Muscle of leg (tissue), 11 donors: Measurements from ENCODE around the gene CXXC1. TPM values are rescaled to one million over a fixed set of nuclear protein-coding genes. Genes with fewer than 3 reads are reported as not detected.
"Not testable (repeated sequence)": the region's sequence is repeated elsewhere in the genome, so short reads cannot be mapped to it uniquely, and the experiment has no call there.

Source experiments
- DNase-seq: peaks from one replicate; pipeline ENCODE4 v3.0.0; 2013
- H3K27ac ChIP-seq: one replicate; pipeline ENCODE4 v1.5.1; 2013; ENCODE audit warnings: mild to moderate bottlenecking, low read length, control low read depth
- H3K27me3 ChIP-seq: one replicate; pipeline ENCODE4 v1.6.1; 2013; ENCODE audit warnings: low read length; ENCODE audit not compliant: control insufficient read depth, insufficient read depth
- H3K36me3 ChIP-seq: one replicate; pipeline ENCODE4 v1.6.1; 2013; ENCODE audit warnings: low read length; ENCODE audit not compliant: control insufficient read depth, insufficient read depth
- H3K4me1 ChIP-seq: one replicate; pipeline ENCODE4 v1.6.1; 2013; ENCODE audit warnings: low read length; ENCODE audit not compliant: control insufficient read depth, insufficient read depth
- H3K4me3 ChIP-seq: one replicate; pipeline ENCODE4 v1.5.1; 2013; ENCODE audit warnings: low read length, control low read depth
- H3K9me3 ChIP-seq: replicated peaks from 2 replicates; pipeline ENCODE4 v1.6.1; 2013; ENCODE audit warnings: low read depth, low read length; ENCODE audit not compliant: control insufficient read depth
- WGBS: methylation state at CpG from one replicate; pipeline ENCODE4 v1.1.5; 2013; ENCODE audit warnings: missing lambda C conversion rate; ENCODE audit not compliant: insufficient coverage; 5-methylcytosine and 5-hydroxymethylcytosine counted together
- polyA plus RNA-seq, 8 donors: library from polyadenylated mRNA; unstranded; fragments of 120-200 nt; gene quantifications; one replicate each; pipeline versions ENCODE4 v1.2.1 to v1.2.3, GENCODE V29; 2013; ENCODE audit warnings: inconsistent platforms in 1 of 8, low replicate concordance in 1 of 8; ENCODE audit not compliant: insufficient read length in 8 of 8, insufficient read depth in 1 of 8
- total RNA-seq: library from RNA; stranded (reverse); fragments of 120-200 nt; gene quantifications from one replicate; pipeline ENCODE4 v1.2.4, GENCODE V29; 2013

The CXXC1 gene
- total and polyA plus RNA-seq, 9 donors, result 19.7 to 48.0 (median 37.4) TPM

GRCh38 chr18:50247561-50247960, 39.9 kb downstream of the CXXC1 start:
- Histone ChIP-seq H3K27ac (no peak overlapping the region), H3K4me1 (no peaks in the 10 kb centered on the region)
- DNase-seq, result no peak

DNA sequence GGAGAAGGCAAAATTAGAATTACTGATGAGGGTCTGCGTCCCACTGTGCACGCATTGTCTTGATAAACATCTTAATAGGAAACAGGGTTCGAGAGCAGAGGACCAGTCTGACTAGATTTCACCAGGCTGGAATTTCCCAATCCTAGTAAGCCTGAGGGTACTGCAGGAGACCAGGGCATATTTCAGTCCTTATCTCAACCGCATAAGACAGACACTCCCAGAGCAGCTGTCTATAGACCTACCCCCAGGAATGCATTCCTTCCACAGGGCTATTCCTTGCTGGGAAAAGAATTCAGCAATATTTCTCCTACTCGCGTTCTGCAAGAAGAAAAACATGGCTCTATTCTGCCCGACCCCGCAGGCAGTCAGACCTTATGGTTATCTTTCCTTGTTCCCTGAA, 45.7 kb downstream of the CXXC1 start:
- not testable (repeated sequence) for H3K4me1 ChIP-seq, H3K27ac ChIP-seq, H3K9me3 ChIP-seq, DNase-seq, H3K27me3 ChIP-seq, H3K4me3 ChIP-seq, H3K36me3 ChIP-seq
- 71% methylated on average over 6 of the region's 8 CpGs for WGBS

More at GRCh38 chr18:50247561-50247960, 39.9 kb downstream of the CXXC1 start:
- no peak overlapping the region for H3K4me3 ChIP-seq
- H3K27me3 ChIP-seq, result no peaks in the 10 kb centered on the region
- no peaks in the 10 kb centered on the region for H3K9me3 ChIP-seq
- no peaks in the 10 kb centered on the region for H3K36me3 ChIP-seq

DNA sequence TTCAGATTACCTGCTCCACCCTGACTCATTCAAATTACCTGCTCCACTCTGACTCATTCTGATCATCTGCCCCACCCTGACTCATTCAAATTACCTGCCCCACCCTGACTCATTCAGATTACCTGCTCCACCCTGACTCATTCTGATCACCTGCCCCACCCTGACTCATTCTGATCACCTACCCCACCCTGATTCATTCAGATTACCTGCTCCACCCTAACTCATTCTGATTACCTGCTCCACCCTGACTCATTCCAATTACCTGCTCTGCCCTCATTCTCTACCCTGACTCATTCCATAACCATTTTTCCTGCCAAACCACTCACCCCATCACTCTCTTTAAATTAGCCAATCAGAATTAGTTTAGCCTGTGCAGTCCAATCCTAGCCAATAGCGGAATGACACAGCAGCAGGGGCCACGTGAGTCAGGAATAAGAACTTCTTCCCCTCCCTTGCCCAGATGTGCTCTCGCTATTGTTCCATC, 47.4 kb downstream of the CXXC1 start:
- Histone ChIP-seq H3K9me3 (peaks cover 2% of the 10 kb centered on the region), H3K27ac (no peak overlapping the region), H3K27me3 (no peaks in the 10 kb centered on the region), H3K36me3 (no peaks in the 10 kb centered on the region), H3K4me3 (no peak overlapping the region), H3K4me1 (no peaks in the 10 kb centered on the region)
- no peak for DNase-seq
- WGBS, result 94% methylated on average over 2 of the region's 3 CpGs

GRCh38 chr18:50232419-50232818, 55.1 kb downstream of the CXXC1 start:
- WGBS, result 50% methylated on average over 1 of the region's 2 CpGs
- H3K4me3 ChIP-seq, result no peak overlapping the region
- H3K9me3 ChIP-seq, result no peaks in the 10 kb centered on the region
- no peak for DNase-seq
- H3K4me1 ChIP-seq, result no peaks in the 10 kb centered on the region
- H3K27ac ChIP-seq, result no peak overlapping the region
- H3K36me3 ChIP-seq, result no peaks in the 10 kb centered on the region
- peaks cover 8% of the 10 kb centered on the region for H3K27me3 ChIP-seq

Other genes starting within 250 kb of the CXXC1 start
- 0.98 TPM for gene MYO5B, start 92.5 kb downstream of the CXXC1 start, total RNA-seq
- 1 to 10 TPM in 7 of 8 donors, under 1 TPM in 1; 0.83 to 3.3 (median 1.4) TPM for gene MYO5B, start 92.5 kb downstream of the CXXC1 start, polyA plus RNA-seq
- gene CFAP53, start 21.2 kb downstream of the CXXC1 start, total RNA-seq, result 0.18 TPM
- gene CFAP53, start 21.2 kb downstream of the CXXC1 start, polyA plus RNA-seq, result under 1 TPM; 0.11 to 0.57 (median 0.31) TPM
- gene MBD1, start 6.2 kb downstream of the CXXC1 start, total RNA-seq, result 40.8 TPM
- gene MBD1, start 6.2 kb downstream of the CXXC1 start, polyA plus RNA-seq, result 10 to 100 TPM; 34.3 to 47.4 (median 41.7) TPM
- 4.4 TPM for gene SKA1, start 87.4 kb upstream of the CXXC1 start, total RNA-seq
- gene SKA1, start 87.4 kb upstream of the CXXC1 start, polyA plus RNA-seq, result 1 to 10 TPM; 3.1 to 6.6 (median 4.3) TPM